Liver (tissue), 9 donors: ENCODE measurements around the gene TAF1C. TPM values are rescaled to one million over a fixed set of nuclear protein-coding genes. Genes with fewer than 3 reads are reported as not detected.

Experiments used
- DNase-seq: peaks from one replicate; pipeline ENCODE4 v3.0.0-alpha.2; 2017; ENCODE audit warnings: low spot score
- H3K27ac ChIP-seq, 2 donors: one replicate each; pipeline ENCODE4 v1.7.0; 2013; ENCODE audit warnings: inconsistent platforms in 2 of 2, low read length in 2 of 2, control low read depth in 1 of 2, low read depth in 1 of 2, mild to moderate bottlenecking in 1 of 2
- H3K27me3 ChIP-seq, 4 donors: one replicate each; pipeline versions ENCODE4 v1.6.1 to v1.7.0; 2013; ENCODE audit warnings: low read length in 3 of 4, inconsistent platforms in 1 of 4, mild to moderate bottlenecking in 1 of 4, moderate library complexity in 1 of 4; ENCODE audit not compliant: control insufficient read depth in 4 of 4, insufficient read depth in 4 of 4
- H3K36me3 ChIP-seq, 4 donors: one replicate each; pipeline versions ENCODE4 v1.6.1 to v1.7.0; 2013; ENCODE audit warnings: low read length in 3 of 4, mild to moderate bottlenecking in 3 of 4, low read depth in 1 of 4, moderate library complexity in 1 of 4; ENCODE audit not compliant: control insufficient read depth in 4 of 4, insufficient read depth in 3 of 4
- H3K4me1 ChIP-seq, 4 donors: one replicate each; pipeline versions ENCODE4 v1.6.1 to v1.7.0; 2013; ENCODE audit warnings: low read length in 3 of 4, mild to moderate bottlenecking in 3 of 4, moderate library complexity in 1 of 4; ENCODE audit not compliant: control insufficient read depth in 4 of 4, insufficient read depth in 4 of 4
- H3K4me3 ChIP-seq, 3 donors: one replicate each; pipeline versions ENCODE4 v1.6.1 to v1.7.0; 2013; ENCODE audit warnings: low read length in 3 of 3, control low read depth in 1 of 3, low read depth in 1 of 3, mild to moderate bottlenecking in 1 of 3
- H3K9ac ChIP-seq, 2 donors: one replicate each; pipeline ENCODE4 v1.7.0; 2013; ENCODE audit warnings: low read length in 2 of 2, mild to moderate bottlenecking in 2 of 2, moderate library complexity in 2 of 2, control low read depth in 1 of 2, low read depth in 1 of 2
- H3K9me3 ChIP-seq, 4 donors: one replicate each; pipeline versions ENCODE4 v1.6.1 to v1.7.0; 2013; ENCODE audit warnings: low read length in 3 of 4; ENCODE audit not compliant: control insufficient read depth in 4 of 4
- CTCF ChIP-seq: fragments of 150-350 bp; IDR thresholded peaks from 2 replicates; pipeline ENCODE4 v1.5.1; 2017; ENCODE audit warnings: improper control_type of control experiment, low read depth, low read length; ENCODE audit not compliant: missing input control
- FOXA1 ChIP-seq: IDR thresholded peaks from 2 replicates; pipeline ENCODE4 v1.6.1; 2016; ENCODE audit warnings: antibody characterized with exemption
- FOXA2 ChIP-seq: IDR thresholded peaks from 2 replicates; pipeline ENCODE4 v1.6.1; 2016; ENCODE audit warnings: antibody characterized with exemption
- GABPA ChIP-seq, 2 donors: IDR thresholded peaks in 1 of 2; conservative IDR thresholded peaks in 1 of 2; 2 replicates each; pipeline ENCODE4 v1.6.1; 2016; ENCODE audit warnings: antibody characterized with exemption in 2 of 2, mild to moderate bottlenecking in 1 of 2, moderate library complexity in 1 of 2
- HNF4A ChIP-seq, 2 donors: conservative IDR thresholded peaks; 2 replicates each; pipeline ENCODE4 v1.6.1; 2016; ENCODE audit warnings: antibody characterized with exemption in 2 of 2, mild to moderate bottlenecking in 2 of 2
- HNF4G ChIP-seq: IDR thresholded peaks from 2 replicates; pipeline ENCODE4 v1.6.1; 2016; ENCODE audit warnings: antibody characterized with exemption
- JUND ChIP-seq, 2 donors: IDR thresholded peaks; 2 replicates each; pipeline ENCODE4 v1.6.1; 2016; ENCODE audit warnings: antibody characterized with exemption in 2 of 2
- MAX ChIP-seq: IDR thresholded peaks from 2 replicates; pipeline ENCODE4 v1.6.1; 2016; ENCODE audit warnings: antibody characterized with exemption
- NR2F2 ChIP-seq: IDR thresholded peaks from 2 replicates; pipeline ENCODE4 v1.6.1; 2016; ENCODE audit warnings: antibody characterized with exemption
- RAD21 ChIP-seq, 2 donors: IDR thresholded peaks; 2 replicates each; pipeline ENCODE4 v1.6.1; 2016; ENCODE audit warnings: antibody characterized with exemption in 2 of 2, mild to moderate bottlenecking in 2 of 2
- RXRA ChIP-seq, 2 donors: IDR thresholded peaks; 2 replicates each; pipeline ENCODE4 v1.6.1; 2017 to 2018; ENCODE audit warnings: antibody characterized with exemption in 2 of 2, mild to moderate bottlenecking in 1 of 2
- SP1 ChIP-seq: IDR thresholded peaks from 2 replicates; pipeline ENCODE4 v1.6.1; 2018; ENCODE audit warnings: antibody characterized with exemption, mild to moderate bottlenecking
- TAF1 ChIP-seq: conservative IDR thresholded peaks from 2 replicates; pipeline ENCODE4 v1.6.1; 2016; ENCODE audit warnings: antibody characterized with exemption, mild to moderate bottlenecking
- YY1 ChIP-seq: IDR thresholded peaks from 2 replicates; pipeline ENCODE4 v1.6.1; 2016; ENCODE audit warnings: antibody characterized with exemption, mild to moderate bottlenecking
- ZBTB33 ChIP-seq: IDR thresholded peaks from 2 replicates; pipeline ENCODE4 v1.6.1; 2016; ENCODE audit warnings: antibody characterized with exemption
- WGBS: extraction: QIAGEN DNeasy Blood & Tissue Kit; methylation state at CpG from one replicate; pipeline ENCODE4 v1.1.7; 2013; 5-methylcytosine and 5-hydroxymethylcytosine counted together
- polyA plus RNA-seq, 2 donors: library from polyadenylated mRNA; stranded (reverse) in 1 of 2; unstranded in 1 of 2; fragments of 200-250 nt in 1 of 2; fragments of >200 nt in 1 of 2; fragmentation: Nextera tagmentation in 1 of 2; extraction: Ambion mirVana in 1 of 2; gene quantifications; one replicate each; pipeline versions ENCODE4 v1.2.1 to v1.2.3, GENCODE V29; 2013 to 2015
- total RNA-seq, 2 donors: library from RNA; depleted of rRNA; stranded (reverse); fragments of >200 nt; gene quantifications; one replicate each; pipeline ENCODE4 v1.2.3, GENCODE V29; 2014
- TF ChIP-seq, protein P1 (sequence below): IDR thresholded peaks from 2 replicates; pipeline ENCODE4 v1.6.1; 2016; ENCODE audit warnings: antibody characterized with exemption, mild to moderate bottlenecking
- TF ChIP-seq, protein P2 (sequence below): IDR thresholded peaks from 2 replicates; pipeline ENCODE4 v1.6.1; 2016; ENCODE audit warnings: antibody characterized with exemption
- donor health status: healthy.
- donor health status: healthy.
- donor health status: healthy.
- donor health status: healthy.
- donor health status: healthy.

Gene TAF1C
- total and polyA plus RNA-seq, 4 donors: 10.2 to 34.5 (median 11.3) TPM

DNA sequence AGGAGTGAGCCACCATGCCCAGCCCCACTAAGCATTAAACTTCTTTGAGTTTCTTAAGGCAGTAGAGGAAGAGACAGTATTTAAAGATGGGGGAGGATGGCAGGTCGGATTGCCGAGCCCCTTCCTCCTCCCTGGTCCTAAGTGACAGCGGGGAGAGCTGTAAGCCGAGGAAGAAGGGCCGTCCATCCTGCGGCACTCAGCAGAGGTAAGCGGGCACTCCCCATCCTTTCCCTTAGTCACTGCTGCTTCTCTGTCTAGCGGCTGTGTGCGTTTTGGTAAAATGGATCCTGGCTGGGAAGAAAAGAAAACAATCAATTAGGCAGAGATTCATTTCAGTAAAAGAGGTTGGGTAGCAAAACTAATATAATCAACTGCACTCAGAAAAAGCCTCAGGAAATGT is 27.9 kb downstream of the TAF1C start:
- no peaks in the 10 kb centered on the region for H3K9me3 ChIP-seq
- WGBS: 35% methylated on average over 9 of the region's 9 CpGs
- peaks cover 0 to 13% (median 1%) of the 10 kb centered on the region in 4 donors for H3K27me3 ChIP-seq
- H3K36me3 ChIP-seq: no peaks in the 10 kb centered on the region
- H3K4me3 ChIP-seq: no peak overlapping the region
- no peak overlapping the region for H3K27ac ChIP-seq
- DNase-seq: no peak
- H3K9ac ChIP-seq: no peak overlapping the region
- TF ChIP-seq ZBTB33 (no peak), YY1 (no peak), JUND (IDR thresholded peaks at IDR 0.05) (no peak), HNF4G (no peak), HNF4A (conservative IDR thresholded peaks at IDR 0.05) (no peak), SP1 (no peak), FOXA1 (no peak), CTCF (no peak), RAD21 (IDR thresholded peaks at IDR 0.05) (no peak), RXRA (IDR thresholded peaks at IDR 0.05) (no peak), FOXA2 (no peak), GABPA (IDR thresholded peaks at IDR 0.05 in 1 of 2, conservative IDR thresholded peaks at IDR 0.05 in 1 of 2) (no peak), NR2F2 (no peak), MAX (no peak)
- TF ChIP-seq, protein P1, sequence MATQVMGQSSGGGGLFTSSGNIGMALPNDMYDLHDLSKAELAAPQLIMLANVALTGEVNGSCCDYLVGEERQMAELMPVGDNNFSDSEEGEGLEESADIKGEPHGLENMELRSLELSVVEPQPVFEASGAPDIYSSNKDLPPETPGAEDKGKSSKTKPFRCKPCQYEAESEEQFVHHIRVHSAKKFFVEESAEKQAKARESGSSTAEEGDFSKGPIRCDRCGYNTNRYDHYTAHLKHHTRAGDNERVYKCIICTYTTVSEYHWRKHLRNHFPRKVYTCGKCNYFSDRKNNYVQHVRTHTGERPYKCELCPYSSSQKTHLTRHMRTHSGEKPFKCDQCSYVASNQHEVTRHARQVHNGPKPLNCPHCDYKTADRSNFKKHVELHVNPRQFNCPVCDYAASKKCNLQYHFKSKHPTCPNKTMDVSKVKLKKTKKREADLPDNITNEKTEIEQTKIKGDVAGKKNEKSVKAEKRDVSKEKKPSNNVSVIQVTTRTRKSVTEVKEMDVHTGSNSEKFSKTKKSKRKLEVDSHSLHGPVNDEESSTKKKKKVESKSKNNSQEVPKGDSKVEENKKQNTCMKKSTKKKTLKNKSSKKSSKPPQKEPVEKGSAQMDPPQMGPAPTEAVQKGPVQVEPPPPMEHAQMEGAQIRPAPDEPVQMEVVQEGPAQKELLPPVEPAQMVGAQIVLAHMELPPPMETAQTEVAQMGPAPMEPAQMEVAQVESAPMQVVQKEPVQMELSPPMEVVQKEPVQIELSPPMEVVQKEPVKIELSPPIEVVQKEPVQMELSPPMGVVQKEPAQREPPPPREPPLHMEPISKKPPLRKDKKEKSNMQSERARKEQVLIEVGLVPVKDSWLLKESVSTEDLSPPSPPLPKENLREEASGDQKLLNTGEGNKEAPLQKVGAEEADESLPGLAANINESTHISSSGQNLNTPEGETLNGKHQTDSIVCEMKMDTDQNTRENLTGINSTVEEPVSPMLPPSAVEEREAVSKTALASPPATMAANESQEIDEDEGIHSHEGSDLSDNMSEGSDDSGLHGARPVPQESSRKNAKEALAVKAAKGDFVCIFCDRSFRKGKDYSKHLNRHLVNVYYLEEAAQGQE: no peak
- TF ChIP-seq, protein P2, sequence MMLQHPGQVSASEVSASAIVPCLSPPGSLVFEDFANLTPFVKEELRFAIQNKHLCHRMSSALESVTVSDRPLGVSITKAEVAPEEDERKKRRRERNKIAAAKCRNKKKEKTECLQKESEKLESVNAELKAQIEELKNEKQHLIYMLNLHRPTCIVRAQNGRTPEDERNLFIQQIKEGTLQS: no peak
- H3K4me1 ChIP-seq: no peaks in the 10 kb centered on the region

GRCh38 chr16:84156342-84156784 is 30.5 kb downstream of the TAF1C start:
- Histone ChIP-seq H3K9me3 (no peaks in the 10 kb centered on the region), H3K4me3 (no peak overlapping the region), H3K36me3 (no peaks in the 10 kb centered on the region), H3K4me1 (no peaks in the 10 kb centered on the region), H3K27me3 (peaks cover 0 to 13% (median 0%) of the 10 kb centered on the region in 4 donors), H3K27ac (no peak overlapping the region), H3K9ac (no peak overlapping the region)
- 82% methylated on average over 5 of the region's 5 CpGs for WGBS
- TF ChIP-seq YY1 (no peak), TAF1 (no peak), GABPA (IDR thresholded peaks at IDR 0.05 in 1 of 2, conservative IDR thresholded peaks at IDR 0.05 in 1 of 2) (no peak), JUND (IDR thresholded peaks at IDR 0.05) (no peak)
- TF ChIP-seq, protein P1: no peak
- DNase-seq: no peak
